GM12891 (cell line): Measurements from ENCODE around the gene TMX1.

ENCODE experiments used
- POLR2A ChIP-seq: IDR thresholded peaks from 2 replicates; pipeline ENCODE4 v1.6.1; 2011; ENCODE audit warnings: low read depth, low read length, control low read depth
- POLR2AphosphoS5 ChIP-seq: IDR thresholded peaks from 2 replicates; pipeline ENCODE4 v1.6.1; 2011; ENCODE audit warnings: low read depth, low read length, control low read depth
- POU2F2 ChIP-seq: IDR thresholded peaks from 2 replicates; pipeline ENCODE4 v1.6.1; 2011; ENCODE audit warnings: low read depth, mild to moderate bottlenecking, control low read depth, low read length, moderate library complexity
- SPI1 ChIP-seq: IDR thresholded peaks from 2 replicates; pipeline ENCODE4 v1.6.1; 2011; ENCODE audit warnings: low read depth, low read length, control low read depth
- TAF1 ChIP-seq: IDR thresholded peaks from 2 replicates; pipeline ENCODE4 v1.6.1; 2011; ENCODE audit warnings: low read depth, low read length, control low read depth

DNA sequence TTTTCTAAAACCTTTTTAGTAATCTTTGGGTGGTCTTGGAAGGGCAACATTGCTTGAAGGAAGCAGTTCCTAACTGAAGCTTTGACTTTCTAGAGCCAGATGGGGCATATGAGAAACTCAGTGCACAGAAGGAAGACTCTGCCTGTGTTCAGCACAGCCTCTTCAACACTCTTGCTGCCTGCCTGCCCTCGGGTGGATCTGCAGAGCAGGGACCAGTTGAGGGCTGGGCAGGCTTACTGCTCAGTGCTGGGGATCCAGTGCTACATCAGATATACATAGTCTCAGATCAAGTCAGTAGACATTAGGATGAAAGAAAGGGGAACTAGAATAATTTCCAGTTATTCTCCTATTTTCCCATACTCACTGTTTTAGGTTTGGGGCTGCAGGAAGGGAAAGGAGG is 29.5 kb upstream of the TMX1 start:
- no peak for TF ChIP-seq POLR2A
- TF ChIP-seq POLR2AphosphoS5: no peak
- no peak for TF ChIP-seq TAF1
- no peak for TF ChIP-seq SPI1
- TF ChIP-seq POU2F2: no peak
